HG03432 (cell line): Measurements from ENCODE around the gene SUFU.

ENCODE experiments used
- ATAC-seq: cut with Tn5 transposase; IDR thresholded peaks from one replicate; pipeline ENCODE4 v1.9.1; 2021; ENCODE audit warnings: mild to moderate bottlenecking, moderate library complexity; ENCODE audit not compliant: unreplicated experiment

Gene SUFU

DNA sequence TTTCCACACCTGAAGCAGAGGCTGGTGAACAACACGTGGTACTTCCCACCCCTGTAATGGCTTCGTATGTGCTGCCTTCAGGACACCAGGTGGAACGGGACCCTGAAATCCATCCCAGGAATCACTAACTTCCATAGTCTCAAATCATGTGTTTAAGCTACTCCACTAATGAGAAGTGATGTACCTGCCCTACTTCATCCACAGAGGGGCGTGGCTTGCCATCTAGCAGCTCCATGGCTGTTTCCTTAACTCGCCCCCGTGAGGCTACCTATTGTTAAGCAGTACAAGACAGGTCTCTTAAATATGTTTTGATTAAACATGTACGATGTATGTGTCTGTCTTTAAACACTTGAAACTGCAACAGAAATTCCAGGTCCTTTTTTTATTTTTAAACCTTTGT, 178.6 kb downstream of the SUFU start:
- no peak for ATAC-seq

GRCh38 chr10:102682981-102683380, 179.2 kb downstream of the SUFU start:
- ATAC-seq, result no peak
